ENCODE results near the gene DLK1. TPM values are rescaled to one million over a fixed set of nuclear protein-coding genes. Genes with fewer than 3 reads are reported as not detected.

The DLK1 gene
- total RNA-seq, 2 donors from 2014 or later, result not detected

GRCh38 chr14:100709289-100710284, 17.1 kb upstream of the DLK1 start:
- ATAC-seq (ENCODE audit: insufficient number of reproducible peaks, low FRiP score, low read depth) (no peak), DNase-seq (ENCODE audit: low spot score) (no peak)
- Histone ChIP-seq H3K27ac (no peak overlapping the region), H3K9me3 (no peaks in the 10 kb centered on the region), H3K4me3 (peak overlapping the region; percentile 9), H3K4me1 (ENCODE audit: control insufficient read depth in 1 of 2, low read depth in 2 of 2) (no peaks in the 10 kb centered on the region), H3K36me3 (no peaks in the 10 kb centered on the region), H3K27me3 (replicated peaks; ENCODE audit: insufficient read depth) (no peaks in the 10 kb centered on the region)
- TF ChIP-seq, protein P1, sequence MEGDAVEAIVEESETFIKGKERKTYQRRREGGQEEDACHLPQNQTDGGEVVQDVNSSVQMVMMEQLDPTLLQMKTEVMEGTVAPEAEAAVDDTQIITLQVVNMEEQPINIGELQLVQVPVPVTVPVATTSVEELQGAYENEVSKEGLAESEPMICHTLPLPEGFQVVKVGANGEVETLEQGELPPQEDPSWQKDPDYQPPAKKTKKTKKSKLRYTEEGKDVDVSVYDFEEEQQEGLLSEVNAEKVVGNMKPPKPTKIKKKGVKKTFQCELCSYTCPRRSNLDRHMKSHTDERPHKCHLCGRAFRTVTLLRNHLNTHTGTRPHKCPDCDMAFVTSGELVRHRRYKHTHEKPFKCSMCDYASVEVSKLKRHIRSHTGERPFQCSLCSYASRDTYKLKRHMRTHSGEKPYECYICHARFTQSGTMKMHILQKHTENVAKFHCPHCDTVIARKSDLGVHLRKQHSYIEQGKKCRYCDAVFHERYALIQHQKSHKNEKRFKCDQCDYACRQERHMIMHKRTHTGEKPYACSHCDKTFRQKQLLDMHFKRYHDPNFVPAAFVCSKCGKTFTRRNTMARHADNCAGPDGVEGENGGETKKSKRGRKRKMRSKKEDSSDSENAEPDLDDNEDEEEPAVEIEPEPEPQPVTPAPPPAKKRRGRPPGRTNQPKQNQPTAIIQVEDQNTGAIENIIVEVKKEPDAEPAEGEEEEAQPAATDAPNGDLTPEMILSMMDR (IDR thresholded peaks at IDR 0.05), result peak; percentile 56

DNA sequence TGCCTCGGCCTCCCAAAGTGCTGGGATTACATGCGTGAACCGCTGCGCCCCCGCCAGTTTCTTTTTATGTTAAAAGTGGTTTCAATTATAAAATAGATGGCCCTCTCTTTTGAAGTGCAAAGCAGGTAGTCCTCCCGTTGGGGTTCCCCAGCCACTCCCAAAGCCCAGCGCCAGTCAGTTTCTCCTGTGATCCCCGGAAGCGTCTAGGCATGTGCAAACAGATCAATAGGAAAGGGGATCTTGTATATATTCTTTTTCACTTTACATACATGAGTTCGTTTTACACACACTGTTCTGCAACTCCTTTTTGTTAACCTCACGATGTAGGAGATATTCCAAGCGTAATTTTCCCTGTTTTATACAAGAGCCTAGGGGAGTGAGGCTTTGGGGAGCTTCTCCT, 16.3 kb upstream of the DLK1 start:
- ATAC-seq (ENCODE audit: insufficient number of reproducible peaks, low FRiP score, low read depth), result no peak
- Histone ChIP-seq H3K9me3 (no peaks in the 10 kb centered on the region), H3K27me3 (replicated peaks; ENCODE audit: insufficient read depth) (no peaks in the 10 kb centered on the region), H3K27ac (no peak overlapping the region), H3K4me1 (ENCODE audit: control insufficient read depth in 1 of 2, low read depth in 2 of 2) (no peaks in the 10 kb centered on the region), H3K4me3 (no peak overlapping the region), H3K36me3 (no peaks in the 10 kb centered on the region)
- TF ChIP-seq, protein P1 (IDR thresholded peaks at IDR 0.05), result no peak
- DNase-seq (ENCODE audit: low spot score), result no peak

DNA sequence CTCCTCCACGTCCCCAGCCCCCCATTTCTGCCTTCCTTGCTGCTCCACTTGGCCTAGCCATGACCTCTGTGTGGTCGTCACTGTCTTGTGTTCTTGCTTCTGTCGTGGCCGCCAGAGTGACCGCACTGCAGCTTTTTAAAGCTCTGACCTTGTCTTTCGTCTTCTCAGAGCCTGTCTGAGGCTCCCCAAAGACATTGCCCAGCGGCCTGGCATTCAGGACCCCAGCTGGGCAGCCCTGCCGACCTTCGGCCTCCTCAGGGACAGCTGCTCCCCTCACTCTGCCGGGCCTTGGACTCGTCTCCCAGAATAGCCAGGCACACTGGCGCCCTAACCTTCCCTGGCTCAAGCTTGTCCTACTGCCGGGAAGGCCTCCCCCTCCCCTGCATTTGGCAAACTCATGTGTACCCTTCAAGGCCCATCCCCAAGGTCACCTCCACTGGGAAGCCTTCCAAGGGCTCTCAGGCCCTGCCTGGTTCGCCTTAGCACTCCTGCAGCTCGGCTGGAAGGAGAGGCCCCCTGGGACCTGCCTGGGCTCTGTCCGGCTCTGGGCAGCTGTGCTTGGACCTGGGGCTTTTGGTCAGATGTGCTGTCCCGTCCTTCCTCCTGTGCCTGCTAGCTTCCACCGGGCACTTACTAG, 15.7 kb upstream of the DLK1 start:
- DNase-seq (ENCODE audit: low spot score) (no peak), ATAC-seq (ENCODE audit: insufficient number of reproducible peaks, low FRiP score, low read depth) (no peak)
- H3K27ac ChIP-seq, result no peak overlapping the region
- no peaks in the 10 kb centered on the region for H3K4me1 ChIP-seq (ENCODE audit: control insufficient read depth in 1 of 2, low read depth in 2 of 2)
- no peak overlapping the region for H3K4me3 ChIP-seq
- no peaks in the 10 kb centered on the region for H3K36me3 ChIP-seq
- TF ChIP-seq, protein P1 (IDR thresholded peaks at IDR 0.05), result no peak
- no peaks in the 10 kb centered on the region for H3K9me3 ChIP-seq
- H3K27me3 ChIP-seq (replicated peaks; ENCODE audit: insufficient read depth), result no peaks in the 10 kb centered on the region

DNA sequence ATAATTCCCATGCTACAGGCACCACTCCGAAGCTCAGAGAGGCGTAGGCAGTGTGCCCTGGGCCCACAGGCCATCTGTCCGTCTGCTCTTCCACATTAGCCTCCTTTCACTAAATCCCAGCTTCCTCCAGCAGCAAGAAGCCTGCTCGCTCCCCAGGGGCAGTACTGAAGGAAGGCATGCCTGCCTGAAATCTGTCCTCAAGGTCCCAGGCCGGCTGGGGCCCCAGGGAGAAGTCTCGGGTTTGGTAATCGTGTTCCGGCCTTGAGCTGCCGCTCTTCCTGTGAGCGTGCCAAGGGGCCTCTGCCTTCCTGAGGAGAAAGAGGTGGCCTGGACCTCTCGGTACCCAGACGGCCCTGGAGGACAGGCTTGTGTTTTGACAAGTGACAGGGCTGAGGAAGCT, 15.2 kb upstream of the DLK1 start:
- TF ChIP-seq, protein P1 (IDR thresholded peaks at IDR 0.05), result no peak
- H3K9me3 ChIP-seq, result no peaks in the 10 kb centered on the region
- H3K4me1 ChIP-seq (ENCODE audit: control insufficient read depth in 1 of 2, low read depth in 2 of 2), result no peaks in the 10 kb centered on the region
- ATAC-seq (ENCODE audit: insufficient number of reproducible peaks, low FRiP score, low read depth) (no peak), DNase-seq (ENCODE audit: low spot score) (no peak)
- H3K36me3 ChIP-seq, result no peaks in the 10 kb centered on the region
- no peak overlapping the region for H3K27ac ChIP-seq
- no peaks in the 10 kb centered on the region for H3K27me3 ChIP-seq (replicated peaks; ENCODE audit: insufficient read depth)
- no peak overlapping the region for H3K4me3 ChIP-seq

GRCh38 chr14:100712490-100712889, 14.2 kb upstream of the DLK1 start:
- no peaks in the 10 kb centered on the region for H3K27me3 ChIP-seq (replicated peaks; ENCODE audit: insufficient read depth)
- H3K27ac ChIP-seq, result no peak overlapping the region
- H3K4me1 ChIP-seq (ENCODE audit: control insufficient read depth in 1 of 2, low read depth in 2 of 2), result no peaks in the 10 kb centered on the region
- TF ChIP-seq, protein P1 (IDR thresholded peaks at IDR 0.05), result no peak
- ATAC-seq (ENCODE audit: insufficient number of reproducible peaks, low FRiP score, low read depth), result no peak
- H3K36me3 ChIP-seq, result no peaks in the 10 kb centered on the region
- no peak overlapping the region for H3K4me3 ChIP-seq
- no peak for DNase-seq (ENCODE audit: low spot score)
- H3K9me3 ChIP-seq, result no peaks in the 10 kb centered on the region

All from thoracic aorta (tissue), 2 donors.